Measurements from ENCODE around the gene MTMR11. TPM values are rescaled to one million over a fixed set of nuclear protein-coding genes. Genes with fewer than 3 reads are reported as not detected.
A peak's percentile ranks its signal among the peaks of the same experiment; 100 is the strongest.

The MTMR11 gene
- total and polyA plus RNA-seq, 10 of the 15 experiments (the other 5 are each of a cell fraction or from before 2014, with no cell fraction given), result 0.35 to 1.1 (median 0.73) TPM

- TF ChIP-seq CBX5 (IDR thresholded peaks at IDR 0.05; ENCODE audit: low read depth) (no peak), POLR2AphosphoS2 (IDR thresholded peaks at IDR 0.05; ENCODE audit: low read depth, low read length) (peak; percentile 57; the same call in 1 of the 2 replicates), IRF5 (IDR thresholded peaks at IDR 0.05; ENCODE audit: borderline replicate concordance) (no peak), DPF2 (IDR thresholded peaks at IDR 0.05) (0 out of 2 replicates have a peak, but pooled peaks have one; percentile 27), POLR2A (IDR thresholded peaks at IDR 0.05; ENCODE audit: low read depth, low read length) (peak; percentile 78), MTA3 (IDR thresholded peaks at IDR 0.05; ENCODE audit: borderline replicate concordance, low read length) (no peak), PKNOX1 (IDR thresholded peaks at IDR 0.05) (peak; percentile 25; the same call in 1 of the 2 replicates), ZSCAN29 (IDR thresholded peaks at IDR 0.05) (no peak), ATF7 (IDR thresholded peaks at IDR 0.05; ENCODE audit: low read depth) (0 out of 2 replicates have a peak, but pooled peaks have one; percentile 19), CBFB (IDR thresholded peaks at IDR 0.05; ENCODE audit: low read depth) (0 out of 2 replicates have a peak, but pooled peaks have one; percentile 49), ZNF687 (IDR thresholded peaks at IDR 0.05) (peak; percentile 38; the same call in 1 of the 2 replicates), REST (IDR thresholded peaks at IDR 0.05; ENCODE audit: low read depth, low read length) (no peak), BCL11A (IDR thresholded peaks at IDR 0.05; ENCODE audit: low read depth, low read length) (no peak), EGR1 (IDR thresholded peaks at IDR 0.05; ENCODE audit: borderline replicate concordance in 1 of 2, low read depth in 2 of 2, low read length in 2 of 2) (no peak), CHD1 (IDR thresholded peaks at IDR 0.05; ENCODE audit: low read depth, low read length) (no peak), ZNF217 (IDR thresholded peaks at IDR 0.05) (no peak), TARDBP (IDR thresholded peaks at IDR 0.05; ENCODE audit: borderline replicate concordance) (peak; percentile 97), JUND (IDR thresholded peaks at IDR 0.05; ENCODE audit: low read depth, low read length) (no peak), MYC (IDR thresholded peaks at IDR 0.05; ENCODE audit: insufficient read depth, insufficient read length, insufficient replicate concordance, low read length, severe bottlenecking) (peak; percentile 24), ZNF24 (IDR thresholded peaks at IDR 0.05) (no peak)
Observed at GRCh38 chr1:149899460-149900284, 37.0 kb downstream of the MTMR11 start, which contains the start of gene BOLA1 (continued).

All from GM12878 (cell line).